Panc1 (cell line): ENCODE measurements around the gene KCNIP4. TPM values are rescaled to one million over a fixed set of nuclear protein-coding genes. Genes with fewer than 3 reads are reported as not detected.

Source experiments
- ATAC-seq: fragments of 200-7000 bp; cut with Tn5 transposase; 2 replicates; pipeline ENCODE4 v1.9.1; 2020; ENCODE audit warnings: mild to moderate bottlenecking, moderate library complexity
- BruUV-seq: library from RNA; stranded (reverse); fragments of 400-500 nt; replicated peaks from 2 replicates; lab custom pipeline; 2021; lab: Mats Ljungman, UMichigan
- CTCF ChIA-PET: fragments of 300-600 bp; sonication (Branson Sonifier 250); formaldehyde crosslinking; loops from one replicate; lab custom pipeline; 2022; ENCODE audit warnings: antibody characterized with exemption; lab: Charles Lee
- POLR2A ChIA-PET: fragments of 300-600 bp; sonication (Branson Sonifier 250); formaldehyde crosslinking; loops from one replicate; lab custom pipeline; 2022; ENCODE audit warnings: antibody characterized with exemption; lab: Charles Lee
- DNase-seq: peaks from one replicate; pipeline ENCODE4 v3.0.0-alpha.2; 2010; ENCODE audit warnings: low read depth, low spot score
- H3K27ac ChIP-seq: 2 replicates; pipeline ENCODE4 v1.5.1; 2011; ENCODE audit warnings: mild to moderate bottlenecking, low read length, inconsistent platforms
- H3K27me3 ChIP-seq: fragments of 200-500 bp; sonication (Bioruptor generic); 2 replicates; pipeline ENCODE4 v1.6.0; 2014; ENCODE audit warnings: low read length, inconsistent platforms; ENCODE audit not compliant: control insufficient read depth, insufficient read depth
- H3K36me3 ChIP-seq: fragments of 200-500 bp; sonication (Bioruptor generic); 2 replicates; pipeline ENCODE4 v1.5.1; 2014; ENCODE audit warnings: inconsistent platforms, mild to moderate bottlenecking, low read length, moderate library complexity; ENCODE audit not compliant: control insufficient read depth, insufficient read depth
- H3K4me1 ChIP-seq: 2 replicates; pipeline ENCODE4 v1.5.1; 2011; ENCODE audit warnings: inconsistent platforms, mild to moderate bottlenecking, low read length, moderate library complexity; ENCODE audit not compliant: control insufficient read depth, insufficient read depth
- H3K4me3 ChIP-seq, 2 experiments: 2 replicates each; pipeline ENCODE4 v1.5.1; 2011 to 2012; ENCODE audit warnings: low read depth in 2 of 2, low read length in 2 of 2, mild to moderate bottlenecking in 2 of 2, inconsistent platforms in 1 of 2, moderate library complexity in 1 of 2
- H3K9me3 ChIP-seq: fragments of 200-500 bp; sonication (Bioruptor generic); 2 replicates; pipeline ENCODE4 v1.5.1; 2014; ENCODE audit warnings: low read depth, mild to moderate bottlenecking, inconsistent platforms, low read length, moderate library complexity; ENCODE audit not compliant: control insufficient read depth, insufficient read depth
- POLR2AphosphoS5 ChIP-seq: IDR thresholded peaks from 2 replicates; pipeline ENCODE4 v1.6.1; 2012; ENCODE audit warnings: mild to moderate bottlenecking, low read depth, low read length, moderate library complexity
- SIN3A ChIP-seq: IDR thresholded peaks from 2 replicates; pipeline ENCODE4 v1.6.1; 2012; ENCODE audit warnings: low read depth, mild to moderate bottlenecking, low read length, moderate library complexity, borderline replicate concordance; ENCODE audit not compliant: insufficient read depth
- TCF7L2 ChIP-seq: IDR thresholded peaks from 2 replicates; pipeline ENCODE4 v1.6.1; 2011; ENCODE audit warnings: mild to moderate bottlenecking, low read depth, low read length, inconsistent platforms
- in situ Hi-C: cut with HindIII; loops from 2 replicates; pipeline ENCODE4 v1.10.0; 2016; ENCODE audit warnings: low sequenced_read_pairs, low pct_unique_long_range_greater_than_20kb
- intact Hi-C: fragments of 100-400 bp; cut with micrococcal nuclease; formaldehyde crosslinking; loops from one replicate; pipeline ENCODE4 v1.10.0; 2022; ENCODE audit not compliant: unreplicated experiment
- total RNA-seq: library from RNA; stranded (reverse); gene quantifications from one replicate; pipeline ENCODE4 v1.2.1, GENCODE V29; 2021; ENCODE audit not compliant: unreplicated experiment
- TF ChIP-seq, protein P1 (sequence below): fragments of 450-650 bp; IDR thresholded peaks from 2 replicates; pipeline ENCODE4 v1.5.1; 2017; ENCODE audit warnings: mild to moderate bottlenecking
- TF ChIP-seq, protein P2 (sequence below), 2 experiments: IDR thresholded peaks; 2 replicates each; pipeline ENCODE4 v1.6.1; 2011 to 2012; ENCODE audit warnings: low read depth in 2 of 2, control low read depth in 1 of 2, low read length in 1 of 2, mild to moderate bottlenecking in 1 of 2, moderate library complexity in 1 of 2; ENCODE audit not compliant: insufficient read depth in 1 of 2

The KCNIP4 gene
- total RNA-seq, 1 experiment from 2014 or later: not detected

DNA sequence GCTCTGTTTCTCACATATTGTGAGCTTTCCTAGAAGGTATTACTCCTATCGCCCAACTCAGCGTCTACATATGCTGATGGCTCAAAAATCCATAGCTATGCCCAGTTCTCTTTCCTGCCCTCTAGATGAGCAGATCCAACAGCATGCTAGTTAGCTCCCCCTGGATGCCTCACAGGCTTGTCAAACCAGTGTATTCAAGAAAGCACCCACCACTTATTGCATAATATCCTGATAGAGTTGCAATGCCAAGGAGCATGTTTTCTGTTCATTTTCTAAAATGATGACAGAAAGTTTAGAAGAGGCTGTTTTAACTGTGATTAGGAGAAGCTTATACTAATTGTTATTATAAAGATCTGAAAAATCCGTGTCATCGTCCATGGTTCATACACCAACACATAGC, 1250.2 kb downstream of the KCNIP4 start:
- intact Hi-C loops (no loop called here), in situ Hi-C loops (no loop called here)
- Histone ChIP-seq H3K36me3 (peaks cover 6% of the 10 kb centered on the region; the same call in 1 of the 2 replicates), H3K27ac (no peak overlapping the region), H3K9me3 (no peaks in the 10 kb centered on the region), H3K27me3 (no peaks in the 10 kb centered on the region), H3K4me1 (peaks cover 6% of the 10 kb centered on the region; the same call in 1 of the 2 replicates), H3K4me3 (no peak overlapping the region)
- POLR2A ChIA-PET: no interaction called here
- DNase-seq (no peak), ATAC-seq (no peak)
- TF ChIP-seq POLR2AphosphoS5 (no peak), TCF7L2 (no peak), SIN3A (no peak)
- TF ChIP-seq, protein P1, sequence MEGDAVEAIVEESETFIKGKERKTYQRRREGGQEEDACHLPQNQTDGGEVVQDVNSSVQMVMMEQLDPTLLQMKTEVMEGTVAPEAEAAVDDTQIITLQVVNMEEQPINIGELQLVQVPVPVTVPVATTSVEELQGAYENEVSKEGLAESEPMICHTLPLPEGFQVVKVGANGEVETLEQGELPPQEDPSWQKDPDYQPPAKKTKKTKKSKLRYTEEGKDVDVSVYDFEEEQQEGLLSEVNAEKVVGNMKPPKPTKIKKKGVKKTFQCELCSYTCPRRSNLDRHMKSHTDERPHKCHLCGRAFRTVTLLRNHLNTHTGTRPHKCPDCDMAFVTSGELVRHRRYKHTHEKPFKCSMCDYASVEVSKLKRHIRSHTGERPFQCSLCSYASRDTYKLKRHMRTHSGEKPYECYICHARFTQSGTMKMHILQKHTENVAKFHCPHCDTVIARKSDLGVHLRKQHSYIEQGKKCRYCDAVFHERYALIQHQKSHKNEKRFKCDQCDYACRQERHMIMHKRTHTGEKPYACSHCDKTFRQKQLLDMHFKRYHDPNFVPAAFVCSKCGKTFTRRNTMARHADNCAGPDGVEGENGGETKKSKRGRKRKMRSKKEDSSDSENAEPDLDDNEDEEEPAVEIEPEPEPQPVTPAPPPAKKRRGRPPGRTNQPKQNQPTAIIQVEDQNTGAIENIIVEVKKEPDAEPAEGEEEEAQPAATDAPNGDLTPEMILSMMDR: no peak
- TF ChIP-seq, protein P2, sequence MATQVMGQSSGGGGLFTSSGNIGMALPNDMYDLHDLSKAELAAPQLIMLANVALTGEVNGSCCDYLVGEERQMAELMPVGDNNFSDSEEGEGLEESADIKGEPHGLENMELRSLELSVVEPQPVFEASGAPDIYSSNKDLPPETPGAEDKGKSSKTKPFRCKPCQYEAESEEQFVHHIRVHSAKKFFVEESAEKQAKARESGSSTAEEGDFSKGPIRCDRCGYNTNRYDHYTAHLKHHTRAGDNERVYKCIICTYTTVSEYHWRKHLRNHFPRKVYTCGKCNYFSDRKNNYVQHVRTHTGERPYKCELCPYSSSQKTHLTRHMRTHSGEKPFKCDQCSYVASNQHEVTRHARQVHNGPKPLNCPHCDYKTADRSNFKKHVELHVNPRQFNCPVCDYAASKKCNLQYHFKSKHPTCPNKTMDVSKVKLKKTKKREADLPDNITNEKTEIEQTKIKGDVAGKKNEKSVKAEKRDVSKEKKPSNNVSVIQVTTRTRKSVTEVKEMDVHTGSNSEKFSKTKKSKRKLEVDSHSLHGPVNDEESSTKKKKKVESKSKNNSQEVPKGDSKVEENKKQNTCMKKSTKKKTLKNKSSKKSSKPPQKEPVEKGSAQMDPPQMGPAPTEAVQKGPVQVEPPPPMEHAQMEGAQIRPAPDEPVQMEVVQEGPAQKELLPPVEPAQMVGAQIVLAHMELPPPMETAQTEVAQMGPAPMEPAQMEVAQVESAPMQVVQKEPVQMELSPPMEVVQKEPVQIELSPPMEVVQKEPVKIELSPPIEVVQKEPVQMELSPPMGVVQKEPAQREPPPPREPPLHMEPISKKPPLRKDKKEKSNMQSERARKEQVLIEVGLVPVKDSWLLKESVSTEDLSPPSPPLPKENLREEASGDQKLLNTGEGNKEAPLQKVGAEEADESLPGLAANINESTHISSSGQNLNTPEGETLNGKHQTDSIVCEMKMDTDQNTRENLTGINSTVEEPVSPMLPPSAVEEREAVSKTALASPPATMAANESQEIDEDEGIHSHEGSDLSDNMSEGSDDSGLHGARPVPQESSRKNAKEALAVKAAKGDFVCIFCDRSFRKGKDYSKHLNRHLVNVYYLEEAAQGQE (IDR thresholded peaks at IDR 0.05; ENCODE audit: insufficient read depth in 1 of 2, low read depth in 2 of 2, low read length in 1 of 2): no peak
- CTCF ChIA-PET: no interaction called here
- no TSS peak for BruUV-seq

DNA sequence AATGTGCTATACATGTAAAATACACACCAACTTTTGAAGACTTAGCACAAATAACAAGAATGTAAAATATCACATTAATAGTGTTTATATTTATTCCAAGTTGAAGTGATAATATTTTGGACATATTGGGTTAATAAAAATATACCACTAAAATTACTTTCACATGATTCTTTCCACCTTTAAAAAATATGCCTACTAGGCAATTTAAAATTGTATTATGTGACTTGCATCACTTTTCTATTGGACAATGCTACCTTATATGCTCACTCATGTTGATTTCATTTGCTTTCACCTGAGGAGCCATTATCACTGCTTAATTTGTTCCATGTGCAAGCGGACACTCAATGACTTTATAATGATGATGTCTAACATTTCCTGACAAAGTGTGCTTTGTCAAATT, 1251.8 kb downstream of the KCNIP4 start:
- Histone ChIP-seq H3K36me3 (peaks cover 6% of the 10 kb centered on the region; the same call in 1 of the 2 replicates), H3K27me3 (no peaks in the 10 kb centered on the region), H3K9me3 (no peaks in the 10 kb centered on the region), H3K4me3 (no peak overlapping the region), H3K27ac (no peak overlapping the region), H3K4me1 (peaks cover 6% of the 10 kb centered on the region; the same call in 1 of the 2 replicates)
- BruUV-seq: no TSS peak
- ChIA-PET POLR2A (no interaction called here), CTCF (no interaction called here)
- DNase-seq (no peak), ATAC-seq (no peak)
- in situ Hi-C loops (no loop called here), intact Hi-C loops (no loop called here)
- TF ChIP-seq, protein P2 (IDR thresholded peaks at IDR 0.05; ENCODE audit: insufficient read depth in 1 of 2, low read depth in 2 of 2, low read length in 1 of 2): no peak
